Hematopoietic multipotent progenitor cell treated with erythropoietin and hydrocortisone succinate and interleukin-3 and kit ligand, for 8 days (in vitro differentiated cells): ENCODE data around the gene SCG2.

Experiments used
- DNase-seq: peaks from one replicate; pipeline ENCODE4 v3.0.0-alpha.2; 2015

The SCG2 gene

GRCh38 chr2:223570784-223571183, 31.4 kb downstream of the SCG2 start:
- DNase-seq: no peak

DNA sequence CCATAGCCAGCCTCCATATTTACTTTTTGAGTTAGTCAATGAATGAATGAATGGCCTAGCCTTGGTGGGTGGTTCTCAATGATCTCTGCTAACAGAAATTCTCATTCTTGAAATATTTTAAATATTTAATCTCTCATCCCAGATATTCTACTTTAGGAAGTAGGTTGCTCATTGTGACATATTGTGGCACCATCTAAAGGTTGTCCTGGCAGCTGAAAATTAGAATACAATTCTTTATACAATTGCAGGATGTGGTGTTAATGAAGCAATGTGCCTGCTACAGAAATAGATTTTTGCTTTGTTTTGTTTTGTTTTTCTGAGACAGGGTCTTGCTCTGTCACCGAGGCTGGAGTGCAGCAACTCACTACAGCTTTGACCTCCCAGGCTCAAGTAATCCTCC, 35.8 kb downstream of the SCG2 start:
- no peak for DNase-seq

- no peak for DNase-seq
Observed at GRCh38 chr2:223563462-223563861, 38.7 kb downstream of the SCG2 start.

- no peak for DNase-seq
Observed at GRCh38 chr2:223562078-223562477, 40.1 kb downstream of the SCG2 start.

- DNase-seq: no peak
Observed at GRCh38 chr2:223560749-223561435, 41.3 kb downstream of the SCG2 start.

GRCh38 chr2:223558970-223559369, 43.2 kb downstream of the SCG2 start:
- no peak for DNase-seq

DNA sequence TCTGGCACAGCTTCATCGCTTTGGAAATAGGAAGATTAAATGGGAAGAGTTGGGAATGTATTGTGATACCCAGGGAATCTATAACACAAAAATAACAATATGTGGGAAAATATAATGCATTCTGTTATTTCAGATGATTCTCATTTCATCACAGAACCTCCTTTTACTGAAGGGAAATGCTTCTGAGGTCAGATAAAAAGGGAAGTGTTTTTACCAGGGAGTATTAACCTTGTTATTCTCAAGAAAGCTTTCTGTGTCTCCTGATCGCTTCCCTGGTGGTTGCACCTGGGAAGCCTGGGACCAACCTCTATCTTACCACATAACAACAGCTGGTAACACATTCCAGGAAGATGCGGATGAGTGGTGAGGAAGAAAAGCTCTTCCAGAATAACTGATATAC, 47.2 kb downstream of the SCG2 start:
- DNase-seq: no peak

DNA sequence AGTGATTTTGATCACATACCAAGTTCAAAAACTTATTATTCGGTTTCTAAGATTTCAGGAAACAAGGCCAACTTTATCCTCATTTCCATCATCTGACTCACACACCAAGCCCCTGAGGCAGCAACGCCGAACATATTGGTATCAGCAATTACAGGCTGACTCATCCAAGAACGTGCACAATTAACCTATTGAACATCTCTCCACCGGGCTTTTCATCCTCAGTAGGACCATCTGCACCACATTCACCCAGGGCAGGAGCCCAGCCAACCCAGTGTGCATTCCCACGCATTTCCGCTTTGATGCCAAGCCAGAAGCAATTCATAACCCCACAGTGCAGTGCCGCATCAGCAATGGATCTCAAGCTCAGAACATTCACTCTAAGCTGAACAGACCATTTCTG, 52.9 kb downstream of the SCG2 start:
- DNase-seq: no peak

GRCh38 chr2:223548194-223548593, 54.0 kb downstream of the SCG2 start:
- DNase-seq: no peak
